K562 (cell line): Measurements from ENCODE around the gene GHR. TPM values are rescaled to one million over a fixed set of nuclear protein-coding genes. Genes with fewer than 3 reads are reported as not detected.

ENCODE experiments used
- BDP1 ChIP-seq: IDR thresholded peaks from 3 replicates; pipeline ENCODE4 v1.6.1; 2011; ENCODE audit not compliant: insufficient read length, insufficient read depth
- CC2D1A ChIP-seq: fragments of 450-650 bp; IDR thresholded peaks from 2 replicates; pipeline ENCODE4 v1.6.1; 2017; ENCODE audit warnings: mild to moderate bottlenecking
- E4F1 ChIP-seq: fragments of 250-450 bp; sonication (Bioruptor Pico); IDR thresholded peaks from 2 replicates; pipeline ENCODE4 v1.5.0; 2021; ENCODE audit warnings: mild to moderate bottlenecking, borderline replicate concordance
- ELF1 ChIP-seq: fragments of 200-800 bp; sonication (Bioruptor generic); IDR thresholded peaks from 2 replicates; pipeline ENCODE4 v1.6.1; 2016; ENCODE audit warnings: missing genetic modification characterization, missing compliant biosample characterization
- GABPB1 ChIP-seq: sonication (generic); formaldehyde crosslinking; IDR thresholded peaks from 2 replicates; pipeline ENCODE4 v1.8.0; 2022; ENCODE audit warnings: mild to moderate bottlenecking, missing genetic modification reagents
- HDAC1 ChIP-seq, 2 experiments: fragments of 450-650 bp; IDR thresholded peaks; 2 replicates each; pipeline ENCODE4 v1.6.1; 2016 to 2017; ENCODE audit warnings: inconsistent platforms in 1 of 2, mild to moderate bottlenecking in 1 of 2, moderate library complexity in 1 of 2
- ILK ChIP-seq: fragments of 450-650 bp; IDR thresholded peaks from 2 replicates; pipeline ENCODE4 v1.6.1; 2016; ENCODE audit warnings: missing genetic modification characterization, low read depth, mild to moderate bottlenecking, missing compliant biosample characterization, moderate library complexity, borderline replicate concordance
- JUND ChIP-seq, 2 experiments: IDR thresholded peaks; 2 replicates in 1 of 2; 3 replicates in 1 of 2; pipeline ENCODE4 v1.6.1; 2011; ENCODE audit warnings: borderline replicate concordance in 2 of 2, low read depth in 2 of 2, low read length in 2 of 2, improper control_type of control experiment in 1 of 2, missing biosample characterization in 1 of 2, missing genetic modification characterization in 1 of 2, missing genetic modification reagents in 1 of 2
- MIER1 ChIP-seq: fragments of 450-650 bp; IDR thresholded peaks from 2 replicates; pipeline ENCODE4 v1.6.1; 2016; ENCODE audit warnings: antibody characterized with exemption, mild to moderate bottlenecking, low read depth
- NCOA6 ChIP-seq: fragments of 450-650 bp; IDR thresholded peaks from 2 replicates; pipeline ENCODE4 v1.6.1; 2017; ENCODE audit warnings: mild to moderate bottlenecking
- NUFIP1 ChIP-seq: fragments of 450-650 bp; IDR thresholded peaks from 2 replicates; pipeline ENCODE4 v1.6.1; 2018; ENCODE audit not compliant: partially characterized antibody
- REST ChIP-seq, 2 experiments: fragments of 450-650 bp; formaldehyde crosslinking in 1 of 2; IDR thresholded peaks; 2 replicates each; pipeline versions ENCODE4 v1.4.0 to v1.6.1; 2014 to 2020; ENCODE audit warnings: mild to moderate bottlenecking in 2 of 2, borderline replicate concordance in 1 of 2, low read depth in 1 of 2
- SMC3 ChIP-seq: conservative IDR thresholded peaks from 2 replicates; pipeline ENCODE4 v1.6.1; 2011; ENCODE audit warnings: low read depth, low read length, improper control_type of control experiment; ENCODE audit not compliant: insufficient read depth
- TBL1XR1 ChIP-seq, 2 experiments: IDR thresholded peaks; 2 replicates each; pipeline ENCODE4 v1.6.1; 2012; ENCODE audit warnings: improper control_type of control experiment in 2 of 2, low read length in 2 of 2, mild to moderate bottlenecking in 1 of 2
- XRCC5 ChIP-seq: fragments of 200-400 bp; formaldehyde crosslinking; IDR thresholded peaks from 2 replicates; pipeline ENCODE4 v1.6.1; 2017; ENCODE audit warnings: low read depth, mild to moderate bottlenecking, low read length
- polyA plus RNA-seq, 8 experiments: library from polyadenylated mRNA; depleted of rRNA in 4 of 8; stranded (reverse) in 5 of 8; unstranded in 3 of 8; fragments of >200 nt; fragmentation: Nextera tagmentation in 2 of 8; fragmentation: Illumina TruSeq in 1 of 8; extraction: Ambion mirVana in 2 of 8; extraction: Trizol in 1 of 8; gene quantifications; 2 replicates each; pipeline versions ENCODE4 v1.2.1 to v1.2.3, GENCODE V29; 2011 to 2014; ENCODE audit warnings: inconsistent platforms in 1 of 8, missing spikeins in 1 of 8
- total RNA-seq, 7 experiments: library from RNA; depleted of rRNA in 6 of 7; stranded (reverse); fragments of >200 nt in 6 of 7; fragmentation: Illumina TruSeq in 2 of 7; extraction: Trizol in 2 of 7; gene quantifications; 2 replicates each; pipeline versions ENCODE4 v1.2.1 to v1.2.3, GENCODE V29; 2011 to 2021; ENCODE audit warnings: low replicate concordance in 1 of 7

GHR gene
- total and polyA plus RNA-seq, 9 of the 15 experiments (the other 6 are each of a cell fraction or from before 2014, with no cell fraction given) = 0.01 to 0.13 (median 0.07) TPM; not detected in 5

- TF ChIP-seq TBL1XR1 (IDR thresholded peaks at IDR 0.05; ENCODE audit: low read length in 2 of 2) (0 out of 4 replicates have a peak, but pooled peaks of 1 of the 2 experiments have one; percentile 46), XRCC5 (peak; percentile 74; the same call in 1 of the 2 replicates), REST (IDR thresholded peaks at IDR 0.05; ENCODE audit: borderline replicate concordance) (peak; percentile 99), REST (CRISPR knock-in tag; IDR thresholded peaks at IDR 0.05; ENCODE audit: low read depth) (no peak), ILK (tag) (peak; percentile 17; the same call in 1 of the 2 replicates), BDP1 (no peak), GABPB1 (CRISPR knock-in tag) (no peak), HDAC1 (IDR thresholded peaks at IDR 0.05) (peak in 1 of 2 experiments; percentile 47; a peak in 1 of 4 replicates), NCOA6 (no peak), SMC3 (peak; percentile 84), E4F1 (CRISPR knock-in tag) (no peak), NUFIP1 (peak; percentile 35), MIER1 (0 out of 2 replicates have a peak, but pooled peaks have one; percentile 52), JUND (IDR thresholded peaks at IDR 0.05; ENCODE audit: borderline replicate concordance, low read depth, low read length) (peak; percentile 55; the same call in 1 of the 2 replicates), JUND (tag; IDR thresholded peaks at IDR 0.05; ENCODE audit: borderline replicate concordance, low read depth, low read length) (peak; percentile 30; the same call in 1 of the 3 replicates), ELF1 (tag) (no peak), CC2D1A (peak; percentile 66; the same call in 1 of the 2 replicates)
Observed at GRCh38 chr5:42583322-42583721, 160.1 kb downstream of the GHR start (continued).
